Left cardiac atrium (tissue), 4 donors: ENCODE results near the gene UACA. TPM values are rescaled to one million over a fixed set of nuclear protein-coding genes. Genes with fewer than 3 reads are reported as not detected.
A peak's percentile ranks its signal among the peaks of the same experiment; 100 is the strongest.
"Not testable (repeated sequence)": the region's sequence is repeated elsewhere in the genome, so short reads cannot be mapped to it uniquely, and the experiment has no call there.

Experiments
- ATAC-seq, 2 donors: fragments of 200-7000 bp; cut with Tn5 transposase; one replicate each; pipeline ENCODE4 v1.9.1; 2020; ENCODE audit warnings: mild to moderate bottlenecking in 2 of 2, moderate library complexity in 2 of 2
- DNase-seq: peaks from one replicate; pipeline ENCODE4 v3.0.0-alpha.2; 2020
- intact Hi-C, 2 donors: fragments of 100-400 bp; cut with DNase I; formaldehyde crosslinking; loops; one replicate each; pipeline versions ENCODE4 v1.14.1 to v1.15.1; 2022 to 2023
- total RNA-seq, 2 donors: library from RNA; stranded (reverse); fragmentation: NEBNext Ultra II Directional; extraction: Animal tissue kit (Norgen Biotek cat#: 25700); gene quantifications; one replicate each; pipeline ENCODE4 v1.2.1, GENCODE V29; 2021
- donor health status: DM: no; HTN: yes; CAD: no.
- donor health status: DM: no; HTN: yes; CAD: no; lungs with severe emphysema.
- donor health status: DM: yes; HTN: yes; CAD: no.
- donor health status: Dilated cardiomyopathy.

UACA gene
- total RNA-seq, 2 donors from 2014 or later = 28.2 to 37.6 TPM

GRCh38 chr15:70698836-70699390, 64.4 kb downstream of the UACA start:
- no peak for ATAC-seq
- no peak for DNase-seq
- intact Hi-C loops = loop anchor here in 1 of 2 donors (10.0 kb wide), 1 partner anchor 66 kb away; the partner anchor contains the start of gene UACA

GRCh38 chr15:70698426-70698825, 64.9 kb downstream of the UACA start:
- ATAC-seq (no peak), DNase-seq (no peak)
- intact Hi-C loops = loop anchor here in 1 of 2 donors (10.0 kb wide), 1 partner anchor 66 kb away; the partner anchor contains the start of gene UACA

GRCh38 chr15:70690491-70691276, 72.7 kb downstream of the UACA start:
- no peak for ATAC-seq
- intact Hi-C loops = loop anchor here in 1 of 2 donors (10.0 kb wide), 1 partner anchor 74 kb away; the partner anchor contains the start of gene UACA
- no peak for DNase-seq

GRCh38 chr15:70690021-70690420, 73.3 kb downstream of the UACA start:
- DNase-seq (no peak), ATAC-seq (no peak)
- intact Hi-C loops = loop anchor here in 1 of 2 donors (10.0 kb wide), 1 partner anchor 75 kb away; the partner anchor contains the start of gene UACA

GRCh38 chr15:70687482-70687881, 75.9 kb downstream of the UACA start:
- intact Hi-C loops = loop anchor here (10.0 kb wide), 2 partner anchors 127 to 187 kb away; no protein-coding TSS in a partner anchor

GRCh38 chr15:70680817-70681216, 82.5 kb downstream of the UACA start:
- intact Hi-C loops = loop anchor here (10.0 kb wide), 2 partner anchors 134 to 194 kb away; no protein-coding TSS in a partner anchor
- DNase-seq (no peak), ATAC-seq (no peak)

More at GRCh38 chr15:70687482-70687881, 75.9 kb downstream of the UACA start:
- ATAC-seq (no peak), DNase-seq (no peak)

- intact Hi-C loops = loop anchor here (2.0 to 10.0 kb wide), 4 partner anchors 45 to 195 kb away; no protein-coding TSS in a partner anchor
- ATAC-seq = no peak
- DNase-seq = no peak
Measured at GRCh38 chr15:70679919-70680231, 83.5 kb downstream of the UACA start.

GRCh38 chr15:70672081-70672480, 91.3 kb downstream of the UACA start:
- intact Hi-C loops = loop anchor here in 1 of 2 donors (10.0 kb wide), 1 partner anchor 53 kb away; no protein-coding TSS in a partner anchor
- ATAC-seq (peak in 1 of 2 donors; percentile 59), DNase-seq (no peak)

- no peak for ATAC-seq
- no peak for DNase-seq
- intact Hi-C loops = loop anchor here in 1 of 2 donors (10.0 kb wide), 1 partner anchor 54 kb away; no protein-coding TSS in a partner anchor
Measured at GRCh38 chr15:70670680-70671079, 92.7 kb downstream of the UACA start.

GRCh38 chr15:70669966-70670658, 93.2 kb downstream of the UACA start:
- DNase-seq (peak; percentile 56), ATAC-seq (peak; percentile 79 to 82)
- intact Hi-C loops = loop anchor here in 1 of 2 donors (10.0 kb wide), 1 partner anchor 55 kb away; no protein-coding TSS in a partner anchor

GRCh38 chr15:70669006-70669602, 94.3 kb downstream of the UACA start:
- ATAC-seq (no peak), DNase-seq (no peak)
- intact Hi-C loops = no loop called here

- DNase-seq = no peak
- intact Hi-C loops = no loop called here
- peak in 1 of 2 donors; percentile 40 for ATAC-seq
Measured at GRCh38 chr15:70665599-70665998, 97.8 kb downstream of the UACA start.

- ATAC-seq = no peak
- intact Hi-C loops = no loop called here
- no peak for DNase-seq
Measured at GRCh38 chr15:70664494-70664893, 98.9 kb downstream of the UACA start.

- intact Hi-C loops, DNase-seq, ATAC-seq: not testable (repeated sequence)
Measured at GRCh38 chr15:70663069-70663468, 100.3 kb downstream of the UACA start.

- DNase-seq (no peak), ATAC-seq (no peak)
- intact Hi-C loops = no loop called here
Measured at GRCh38 chr15:70659662-70660061, 103.7 kb downstream of the UACA start.

GRCh38 chr15:70658641-70659040, 104.7 kb downstream of the UACA start:
- intact Hi-C loops = no loop called here
- DNase-seq (no peak), ATAC-seq (no peak)

- ATAC-seq = no peak
- intact Hi-C loops = no loop called here
- DNase-seq = no peak
Measured at GRCh38 chr15:70653426-70653825, 109.9 kb downstream of the UACA start.

GRCh38 chr15:70652341-70652740, 111.0 kb downstream of the UACA start:
- intact Hi-C loops = no loop called here
- no peak for ATAC-seq

GRCh38 chr15:70651303-70651845, 112.0 kb downstream of the UACA start:
- ATAC-seq (no peak), DNase-seq (no peak)
- intact Hi-C loops = no loop called here

More at GRCh38 chr15:70652341-70652740, 111.0 kb downstream of the UACA start:
- DNase-seq = no peak
